Trophoblast cell (in vitro differentiated cells and primary cell): ENCODE results near the gene LRRC56.

Experiments
- DNase-seq, 2 donors: peaks; one replicate each; pipeline ENCODE4 v3.0.0-alpha.2; 2016
- H2AFZ ChIP-seq: 2 replicates; pipeline ENCODE4 v1.6.1; 2013; ENCODE audit warnings: low read length, moderate library complexity, mild to moderate bottlenecking; ENCODE audit not compliant: insufficient read depth, poor library complexity
- H2AK5ac ChIP-seq: 2 replicates; pipeline ENCODE4 v1.6.1; 2013; ENCODE audit warnings: mild to moderate bottlenecking, low read length
- H2BK120ac ChIP-seq: 2 replicates; pipeline ENCODE4 v1.6.1; 2013; ENCODE audit warnings: low read length, mild to moderate bottlenecking, moderate library complexity; ENCODE audit not compliant: insufficient read depth, poor library complexity
- H2BK12ac ChIP-seq: 2 replicates; pipeline ENCODE4 v1.6.1; 2013; ENCODE audit warnings: mild to moderate bottlenecking, low read length, moderate library complexity
- H2BK5ac ChIP-seq: 2 replicates; pipeline ENCODE4 v1.6.1; 2013; ENCODE audit warnings: low read length, low read depth, moderate library complexity, mild to moderate bottlenecking; ENCODE audit not compliant: poor library complexity
- H3K14ac ChIP-seq: 2 replicates; pipeline ENCODE4 v1.6.1; 2013; ENCODE audit warnings: mild to moderate bottlenecking, low read length
- H3K18ac ChIP-seq: 2 replicates; pipeline ENCODE4 v1.6.1; 2013; ENCODE audit warnings: mild to moderate bottlenecking, low read length
- H3K23ac ChIP-seq: 2 replicates; pipeline ENCODE4 v1.6.1; 2013; ENCODE audit warnings: low read length
- H3K27ac ChIP-seq: 2 replicates; pipeline ENCODE4 v1.5.1; 2013; ENCODE audit warnings: low read depth, mild to moderate bottlenecking, inconsistent platforms, low read length, moderate library complexity
- H3K27me3 ChIP-seq: 2 replicates; pipeline ENCODE4 v1.6.1; 2013; ENCODE audit warnings: inconsistent platforms, mild to moderate bottlenecking, low read length, moderate library complexity; ENCODE audit not compliant: insufficient read depth
- H3K36me3 ChIP-seq, 2 experiments: 1 replicate in 1 of 2; 2 replicates in 1 of 2; pipeline ENCODE4 v1.6.1; 2013; ENCODE audit warnings: low read length in 2 of 2, mild to moderate bottlenecking in 2 of 2, moderate library complexity in 1 of 2; ENCODE audit not compliant: insufficient read depth in 2 of 2, control insufficient read depth in 1 of 2
- H3K4ac ChIP-seq: 2 replicates; pipeline ENCODE4 v1.6.1; 2013; ENCODE audit warnings: low read depth, mild to moderate bottlenecking, low read length, moderate library complexity
- H3K4me1 ChIP-seq, 2 experiments: 1 replicate in 1 of 2; 2 replicates in 1 of 2; pipeline ENCODE4 v1.6.1; 2013; ENCODE audit warnings: low read length in 2 of 2, mild to moderate bottlenecking in 2 of 2, moderate library complexity in 1 of 2; ENCODE audit not compliant: insufficient read depth in 2 of 2, control insufficient read depth in 1 of 2
- H3K4me2 ChIP-seq: 2 replicates; pipeline ENCODE4 v1.6.1; 2013; ENCODE audit warnings: inconsistent platforms, mild to moderate bottlenecking, low read length, moderate library complexity
- H3K4me3 ChIP-seq: 2 replicates; pipeline ENCODE4 v1.5.1; 2013; ENCODE audit warnings: mild to moderate bottlenecking, low read depth, low read length, inconsistent platforms
- H3K79me1 ChIP-seq: one replicate; pipeline ENCODE4 v1.6.1; 2013; ENCODE audit warnings: low read length
- H3K79me2 ChIP-seq: 2 replicates; pipeline ENCODE4 v1.6.1; 2013; ENCODE audit warnings: low read length, mild to moderate bottlenecking; ENCODE audit not compliant: control insufficient read depth, insufficient read depth, poor library complexity
- H3K9ac ChIP-seq: 2 replicates; pipeline ENCODE4 v1.6.1; 2013; ENCODE audit warnings: mild to moderate bottlenecking, low read length
- H3K9me3 ChIP-seq: 2 replicates; pipeline ENCODE4 v1.6.1; 2013; ENCODE audit warnings: low read depth, mild to moderate bottlenecking, control low read depth, inconsistent platforms, low read length; ENCODE audit not compliant: insufficient read depth
- H4K12ac ChIP-seq: 2 replicates; pipeline ENCODE4 v1.6.1; 2013; ENCODE audit warnings: low read depth, mild to moderate bottlenecking, low read length, moderate library complexity
- H4K8ac ChIP-seq: 2 replicates; pipeline ENCODE4 v1.6.1; 2013; ENCODE audit warnings: low read depth, mild to moderate bottlenecking, low read length, moderate library complexity
- H4K91ac ChIP-seq: one replicate; pipeline ENCODE4 v1.6.1; 2013; ENCODE audit warnings: low read depth, mild to moderate bottlenecking, low read length, moderate library complexity
- WGBS: extraction: QIAGEN DNeasy Blood & Tissue Kit; methylation state at CpG from one replicate; pipeline ENCODE4 v1.1.7; 2013; ENCODE audit warnings: missing lambda C conversion rate; ENCODE audit not compliant: insufficient read length, insufficient coverage; ENCODE audit errors: extremely low coverage; 5-methylcytosine and 5-hydroxymethylcytosine counted together

The LRRC56 gene

GRCh38 chr11:491358-491757, 46.0 kb upstream of the LRRC56 start:
- Histone ChIP-seq H2AFZ (no peak overlapping the region), H3K14ac (no peak overlapping the region), H2BK12ac (no peak overlapping the region), H3K23ac (no peak overlapping the region), H3K4ac (no peak overlapping the region), H3K4me2 (no peak overlapping the region), H3K9ac (no peak overlapping the region), H4K8ac (no peak overlapping the region), H4K91ac (no peak overlapping the region), H3K18ac (no peak overlapping the region), H2AK5ac (no peak overlapping the region), H3K4me1 (no peaks in the 10 kb centered on the region), H2BK120ac (no peak overlapping the region), H3K4me3 (no peak overlapping the region), H2BK5ac (no peak overlapping the region), H4K12ac (no peak overlapping the region), H3K36me3 (peaks cover 55 to 60% of the 10 kb centered on the region in 2 experiments), H3K79me1 (no peaks in the 10 kb centered on the region), H3K27ac (no peak overlapping the region), H3K79me2 (no peaks in the 10 kb centered on the region), H3K27me3 (no peaks in the 10 kb centered on the region), H3K9me3 (peaks cover 1% of the 10 kb centered on the region)
- no peak for DNase-seq
- WGBS, result no CpG with 5 or more reads among the region's 7 CpGs

- H2AFZ ChIP-seq, result no peak overlapping the region
- H2BK120ac ChIP-seq, result no peak overlapping the region
- no peak for DNase-seq
- no peak overlapping the region for H3K27ac ChIP-seq
- H4K8ac ChIP-seq, result no peak overlapping the region
- peaks cover 10% of the 10 kb centered on the region for H3K9me3 ChIP-seq
- H2BK12ac ChIP-seq, result no peak overlapping the region
- no peak overlapping the region for H3K4me2 ChIP-seq
- no peaks in the 10 kb centered on the region for H3K79me2 ChIP-seq
- no peaks in the 10 kb centered on the region for H3K4me1 ChIP-seq
- H2AK5ac ChIP-seq, result no peak overlapping the region
- no peak overlapping the region for H3K9ac ChIP-seq
- no peak overlapping the region for H2BK5ac ChIP-seq
- no peak overlapping the region for H3K4me3 ChIP-seq
- no peaks in the 10 kb centered on the region for H3K79me1 ChIP-seq
- H3K4ac ChIP-seq, result no peak overlapping the region
- H3K18ac ChIP-seq, result no peak overlapping the region
- H4K12ac ChIP-seq, result no peak overlapping the region
- peaks cover 65 to 67% of the 10 kb centered on the region in 2 experiments for H3K36me3 ChIP-seq
- no peaks in the 10 kb centered on the region for H3K27me3 ChIP-seq
- no peak overlapping the region for H3K23ac ChIP-seq
- H4K91ac ChIP-seq, result no peak overlapping the region
- no peak overlapping the region for H3K14ac ChIP-seq
- no CpG with 5 or more reads among the region's 32 CpGs for WGBS
Observed at GRCh38 chr11:492427-493226, 44.7 kb upstream of the LRRC56 start.

GRCh38 chr11:494761-495536, 42.4 kb upstream of the LRRC56 start:
- no peak for DNase-seq
- no peaks in the 10 kb centered on the region for H3K4me1 ChIP-seq
- H2BK120ac ChIP-seq, result no peak overlapping the region
- H3K36me3 ChIP-seq, result peaks cover 74 to 79% of the 10 kb centered on the region in 2 experiments
- no peaks in the 10 kb centered on the region for H3K79me2 ChIP-seq
- H2AFZ ChIP-seq, result no peak overlapping the region
- WGBS, result no CpG with 5 or more reads among the region's 37 CpGs
- peak overlapping the region; percentile 12 for H3K18ac ChIP-seq
- H3K9me3 ChIP-seq, result peaks cover 14% of the 10 kb centered on the region
- H2BK5ac ChIP-seq, result no peak overlapping the region
- no peak overlapping the region for H3K27ac ChIP-seq
- no peak overlapping the region for H3K23ac ChIP-seq
- no peak overlapping the region for H3K14ac ChIP-seq
- no peak overlapping the region for H4K91ac ChIP-seq
- no peaks in the 10 kb centered on the region for H3K27me3 ChIP-seq
- H4K12ac ChIP-seq, result no peak overlapping the region
- H2BK12ac ChIP-seq, result no peak overlapping the region
- H2AK5ac ChIP-seq, result no peak overlapping the region
- H3K4ac ChIP-seq, result no peak overlapping the region
- no peaks in the 10 kb centered on the region for H3K79me1 ChIP-seq
- no peak overlapping the region for H3K4me3 ChIP-seq
- H3K9ac ChIP-seq, result no peak overlapping the region
- no peak overlapping the region for H4K8ac ChIP-seq
- H3K4me2 ChIP-seq, result no peak overlapping the region

- H3K23ac ChIP-seq, result no peak overlapping the region
- no peak overlapping the region for H2AK5ac ChIP-seq
- no peaks in the 10 kb centered on the region for H3K79me2 ChIP-seq
- H3K4me3 ChIP-seq, result no peak overlapping the region
- H3K79me1 ChIP-seq, result no peaks in the 10 kb centered on the region
- no peaks in the 10 kb centered on the region for H3K4me1 ChIP-seq
- H3K36me3 ChIP-seq, result peaks cover 74 to 79% of the 10 kb centered on the region in 2 experiments
- H4K8ac ChIP-seq, result no peak overlapping the region
- H4K91ac ChIP-seq, result no peak overlapping the region
- H2BK12ac ChIP-seq, result no peak overlapping the region
- H3K4me2 ChIP-seq, result no peak overlapping the region
- DNase-seq, result no peak
- H4K12ac ChIP-seq, result no peak overlapping the region
- H3K14ac ChIP-seq, result no peak overlapping the region
- H3K27me3 ChIP-seq, result no peaks in the 10 kb centered on the region
- no peak overlapping the region for H2BK5ac ChIP-seq
- no CpG with 5 or more reads among the region's 10 CpGs for WGBS
- no peak overlapping the region for H3K27ac ChIP-seq
- H3K4ac ChIP-seq, result no peak overlapping the region
- H3K9ac ChIP-seq, result no peak overlapping the region
- no peak overlapping the region for H2AFZ ChIP-seq
- H2BK120ac ChIP-seq, result no peak overlapping the region
- no peak overlapping the region for H3K18ac ChIP-seq
- H3K9me3 ChIP-seq, result peaks cover 16% of the 10 kb centered on the region
Observed at GRCh38 chr11:495537-495931, 41.8 kb upstream of the LRRC56 start.
